Suprapubic skin (tissue), 4 donors: ENCODE measurements around the gene ROBO1. TPM values are rescaled to one million over a fixed set of nuclear protein-coding genes. Genes with fewer than 3 reads are reported as not detected.
"Not testable (repeated sequence)": the region's sequence is repeated elsewhere in the genome, so short reads cannot be mapped to it uniquely, and the experiment has no call there.

ENCODE experiments used
- DNase-seq, 2 donors: peaks; one replicate each; pipeline ENCODE4 v3.0.0-alpha.2; 2019; ENCODE audit warnings: low spot score in 2 of 2
- H3K27ac ChIP-seq: fragments of 200-600 bp; sonication (generic); one replicate; pipeline ENCODE4 v1.5.1; 2019
- H3K27me3 ChIP-seq: fragments of 200-600 bp; sonication (generic); one replicate; pipeline ENCODE4 v1.5.1; 2019
- H3K36me3 ChIP-seq: fragments of 200-600 bp; sonication (generic); one replicate; pipeline ENCODE4 v1.5.1; 2019
- H3K4me1 ChIP-seq: fragments of 200-600 bp; sonication (generic); one replicate; pipeline ENCODE4 v1.5.1; 2019
- H3K4me3 ChIP-seq: fragments of 200-600 bp; sonication (generic); one replicate; pipeline ENCODE4 v1.5.1; 2019; ENCODE audit warnings: mild to moderate bottlenecking
- H3K9me3 ChIP-seq: fragments of 200-600 bp; sonication (generic); one replicate; pipeline ENCODE4 v1.5.1; 2019
- EP300 ChIP-seq: sonication (generic); formaldehyde crosslinking; IDR thresholded peaks from one replicate; pipeline ENCODE4 v1.6.1; 2017; ENCODE audit warnings: antibody characterized with exemption
- POLR2A ChIP-seq, 2 donors: fragments of 450-650 bp; IDR thresholded peaks; one replicate each; pipeline ENCODE4 v1.6.1; 2017; ENCODE audit warnings: antibody characterized with exemption in 2 of 2, mild to moderate bottlenecking in 2 of 2, moderate library complexity in 2 of 2
- POLR2AphosphoS5 ChIP-seq, 3 donors: sonication (generic); formaldehyde crosslinking; IDR thresholded peaks; one replicate each; pipeline ENCODE4 v1.6.1; 2017; ENCODE audit warnings: antibody characterized with exemption in 3 of 3
- WGBS: methylation state at CpG from one replicate; pipeline ENCODE4 v1.1.5; 2018; 5-methylcytosine and 5-hydroxymethylcytosine counted together
- total RNA-seq, 4 donors: library from RNA; depleted of rRNA; stranded (reverse); fragments of >200 nt; gene quantifications; one replicate each; pipeline ENCODE4 v1.1.0, GENCODE V29; 2016
- TF ChIP-seq, protein P1 (sequence below), 2 donors: fragments of 200-600 bp in 1 of 2; fragments of 450-650 bp in 1 of 2; sonication (generic) in 1 of 2; IDR thresholded peaks; one replicate each; pipeline ENCODE4 v1.5.1; 2016 to 2019; ENCODE audit warnings: antibody characterized with exemption in 2 of 2, mild to moderate bottlenecking in 1 of 2, moderate library complexity in 1 of 2

The ROBO1 gene
- total RNA-seq, 4 donors from 2014 or later: 67.7 to 80.3 (median 71.3) TPM

DNA sequence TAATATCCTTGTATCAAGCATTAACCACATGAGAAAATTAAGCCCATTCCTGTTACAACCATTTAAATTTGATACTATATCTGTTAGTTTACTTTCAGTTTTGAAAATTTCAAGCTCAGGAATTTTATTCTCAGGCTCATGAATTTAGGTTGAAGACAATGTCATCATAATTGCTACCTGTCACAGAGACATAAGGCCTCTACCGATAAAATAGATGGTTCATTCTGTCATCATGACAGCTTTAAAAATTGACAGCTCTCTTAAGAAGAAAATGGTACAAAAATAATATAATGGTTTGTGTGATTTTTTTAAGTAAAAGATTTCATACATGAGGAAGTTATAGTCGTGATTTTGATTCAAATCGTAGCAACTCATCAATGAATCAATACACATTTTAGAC lies 1003.2 kb downstream of the ROBO1 start:
- TF ChIP-seq POLR2A (IDR thresholded peaks at IDR 0.05): no peak
- TF ChIP-seq, protein P1, sequence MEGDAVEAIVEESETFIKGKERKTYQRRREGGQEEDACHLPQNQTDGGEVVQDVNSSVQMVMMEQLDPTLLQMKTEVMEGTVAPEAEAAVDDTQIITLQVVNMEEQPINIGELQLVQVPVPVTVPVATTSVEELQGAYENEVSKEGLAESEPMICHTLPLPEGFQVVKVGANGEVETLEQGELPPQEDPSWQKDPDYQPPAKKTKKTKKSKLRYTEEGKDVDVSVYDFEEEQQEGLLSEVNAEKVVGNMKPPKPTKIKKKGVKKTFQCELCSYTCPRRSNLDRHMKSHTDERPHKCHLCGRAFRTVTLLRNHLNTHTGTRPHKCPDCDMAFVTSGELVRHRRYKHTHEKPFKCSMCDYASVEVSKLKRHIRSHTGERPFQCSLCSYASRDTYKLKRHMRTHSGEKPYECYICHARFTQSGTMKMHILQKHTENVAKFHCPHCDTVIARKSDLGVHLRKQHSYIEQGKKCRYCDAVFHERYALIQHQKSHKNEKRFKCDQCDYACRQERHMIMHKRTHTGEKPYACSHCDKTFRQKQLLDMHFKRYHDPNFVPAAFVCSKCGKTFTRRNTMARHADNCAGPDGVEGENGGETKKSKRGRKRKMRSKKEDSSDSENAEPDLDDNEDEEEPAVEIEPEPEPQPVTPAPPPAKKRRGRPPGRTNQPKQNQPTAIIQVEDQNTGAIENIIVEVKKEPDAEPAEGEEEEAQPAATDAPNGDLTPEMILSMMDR (IDR thresholded peaks at IDR 0.05): no peak
- TF ChIP-seq EP300: no peak
- no peak for TF ChIP-seq POLR2AphosphoS5 (IDR thresholded peaks at IDR 0.05)
- 92% methylated on average over 3 of the region's 3 CpGs for WGBS

GRCh38 chr3:78762121-78762520 lies 1005.7 kb downstream of the ROBO1 start:
- WGBS: 85% methylated on average over 1 of the region's 1 CpG
- Histone ChIP-seq H3K27ac (no peak overlapping the region), H3K27me3 (no peaks in the 10 kb centered on the region), H3K4me1 (peaks cover 6% of the 10 kb centered on the region), H3K9me3 (no peaks in the 10 kb centered on the region), H3K36me3 (no peaks in the 10 kb centered on the region), H3K4me3 (no peak overlapping the region)
- DNase-seq: no peak
- no peak for TF ChIP-seq POLR2AphosphoS5 (IDR thresholded peaks at IDR 0.05)

More for the DNA sequence above, 1003.2 kb downstream of the ROBO1 start:
- Histone ChIP-seq H3K9me3 (no peaks in the 10 kb centered on the region), H3K27me3 (no peaks in the 10 kb centered on the region), H3K27ac (no peak overlapping the region), H3K4me1 (peaks cover 6% of the 10 kb centered on the region), H3K4me3 (no peak overlapping the region), H3K36me3 (no peaks in the 10 kb centered on the region)
- no peak for DNase-seq

GRCh38 chr3:78761126-78761525 lies 1006.7 kb downstream of the ROBO1 start:
- 44% methylated on average over 2 of the region's 2 CpGs for WGBS
- Histone ChIP-seq H3K36me3 (no peaks in the 10 kb centered on the region), H3K27me3 (no peaks in the 10 kb centered on the region), H3K9me3 (no peaks in the 10 kb centered on the region), H3K27ac (no peak overlapping the region), H3K4me3 (no peak overlapping the region), H3K4me1 (peaks cover 6% of the 10 kb centered on the region)
- TF ChIP-seq, protein P1 (IDR thresholded peaks at IDR 0.05): no peak
- TF ChIP-seq POLR2A (IDR thresholded peaks at IDR 0.05) (no peak), EP300 (no peak), POLR2AphosphoS5 (IDR thresholded peaks at IDR 0.05) (no peak)
- DNase-seq: no peak

DNA sequence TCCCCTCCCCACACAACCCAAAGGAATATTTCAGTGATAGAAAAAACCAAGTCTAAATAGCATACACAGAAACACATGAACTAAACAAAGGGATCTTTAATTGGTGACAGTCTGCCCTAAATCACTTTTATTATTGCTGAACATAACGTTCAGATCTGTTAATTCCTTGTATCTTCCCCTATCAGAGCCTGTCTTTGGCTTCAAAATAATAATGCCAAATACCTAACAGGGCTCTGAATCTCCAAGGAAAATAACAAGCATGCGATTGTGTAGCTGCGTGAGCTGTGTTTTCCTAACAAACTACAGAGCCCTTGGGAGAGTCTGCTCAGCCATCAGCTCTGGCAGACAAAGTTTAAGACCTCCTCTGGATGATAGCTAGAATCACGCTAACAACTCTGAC lies 1010.1 kb downstream of the ROBO1 start:
- DNase-seq: no peak
- no peaks in the 10 kb centered on the region for H3K27me3 ChIP-seq
- no peaks in the 10 kb centered on the region for H3K9me3 ChIP-seq
- H3K36me3 ChIP-seq: no peaks in the 10 kb centered on the region
- 51% methylated on average over 4 of the region's 4 CpGs for WGBS
- no peak for TF ChIP-seq POLR2A (IDR thresholded peaks at IDR 0.05)
- TF ChIP-seq EP300: no peak
- no peak for TF ChIP-seq POLR2AphosphoS5 (IDR thresholded peaks at IDR 0.05)
- TF ChIP-seq, protein P1 (IDR thresholded peaks at IDR 0.05): no peak
- no peak overlapping the region for H3K4me3 ChIP-seq
- H3K4me1 ChIP-seq: peaks cover 12% of the 10 kb centered on the region
- peak overlapping the region; percentile 0 for H3K27ac ChIP-seq

DNA sequence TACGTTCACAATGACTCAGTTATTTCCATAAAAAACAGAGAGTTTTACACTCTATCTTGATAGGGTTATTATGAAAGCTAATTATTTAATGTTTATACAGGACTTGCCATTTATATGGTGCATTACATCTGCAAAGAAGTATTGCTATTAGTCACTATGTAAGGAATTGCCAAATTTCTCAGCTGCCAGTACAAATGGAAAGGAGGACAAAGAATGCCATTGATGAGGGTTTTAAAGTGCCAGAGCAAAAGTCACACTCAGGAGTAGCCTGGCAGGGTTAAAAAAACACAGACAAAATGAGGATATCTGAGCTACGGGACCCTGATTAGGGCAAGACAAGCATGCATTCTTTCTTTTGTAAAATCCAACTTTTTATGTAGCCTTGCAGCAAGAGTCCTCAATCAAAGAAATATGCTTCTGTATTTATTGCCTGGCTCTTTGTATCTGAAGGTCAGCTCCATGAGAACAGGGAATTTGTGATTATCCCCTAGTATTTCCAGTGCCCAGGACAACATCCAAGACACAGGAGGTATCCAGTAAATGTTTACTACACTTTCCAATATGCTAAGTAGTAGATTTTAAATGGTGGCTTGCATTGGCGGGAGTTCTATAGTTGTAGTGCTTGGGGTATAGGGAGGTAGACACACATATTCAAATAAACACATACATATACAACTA lies 1013.6 kb downstream of the ROBO1 start:
- no peak for DNase-seq
- WGBS: 45% methylated on average over 3 of the region's 3 CpGs
- no peak for TF ChIP-seq POLR2AphosphoS5 (IDR thresholded peaks at IDR 0.05)
- TF ChIP-seq EP300: no peak
- TF ChIP-seq, protein P1 (IDR thresholded peaks at IDR 0.05): no peak
- TF ChIP-seq POLR2A (IDR thresholded peaks at IDR 0.05): no peak
- H3K9me3 ChIP-seq: no peaks in the 10 kb centered on the region
- no peak overlapping the region for H3K4me3 ChIP-seq
- peaks cover 12% of the 10 kb centered on the region for H3K4me1 ChIP-seq
- no peaks in the 10 kb centered on the region for H3K27me3 ChIP-seq
- H3K27ac ChIP-seq: no peak overlapping the region
- H3K36me3 ChIP-seq: no peaks in the 10 kb centered on the region

DNA sequence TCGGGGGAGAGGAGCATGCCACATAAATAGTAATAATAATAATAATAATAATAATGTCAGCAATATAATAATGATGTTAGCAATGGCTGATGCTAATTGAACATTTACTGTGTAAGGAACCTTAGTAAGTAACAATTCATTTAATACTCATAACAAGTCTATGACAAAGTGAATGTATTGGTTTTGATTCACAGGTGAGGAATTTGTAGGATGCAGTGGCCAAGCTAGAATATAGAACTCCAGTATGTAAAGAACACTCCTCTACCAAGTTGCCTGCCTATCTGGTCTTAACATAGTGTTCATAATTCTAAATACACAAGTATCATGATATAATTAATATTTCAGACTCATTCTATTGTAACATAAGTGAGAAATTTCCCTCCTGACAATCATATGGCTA lies 1016.5 kb downstream of the ROBO1 start:
- Histone ChIP-seq H3K4me3 (no peak overlapping the region), H3K9me3 (no peaks in the 10 kb centered on the region), H3K36me3 (no peaks in the 10 kb centered on the region), H3K4me1 (peaks cover 12% of the 10 kb centered on the region), H3K27ac (no peak overlapping the region), H3K27me3 (no peaks in the 10 kb centered on the region)
- DNase-seq: no peak
- TF ChIP-seq POLR2AphosphoS5 (IDR thresholded peaks at IDR 0.05) (no peak), POLR2A (IDR thresholded peaks at IDR 0.05) (no peak), EP300 (no peak)
- TF ChIP-seq, protein P1 (IDR thresholded peaks at IDR 0.05): no peak
- 88% methylated on average over 1 of the region's 1 CpG for WGBS

DNA sequence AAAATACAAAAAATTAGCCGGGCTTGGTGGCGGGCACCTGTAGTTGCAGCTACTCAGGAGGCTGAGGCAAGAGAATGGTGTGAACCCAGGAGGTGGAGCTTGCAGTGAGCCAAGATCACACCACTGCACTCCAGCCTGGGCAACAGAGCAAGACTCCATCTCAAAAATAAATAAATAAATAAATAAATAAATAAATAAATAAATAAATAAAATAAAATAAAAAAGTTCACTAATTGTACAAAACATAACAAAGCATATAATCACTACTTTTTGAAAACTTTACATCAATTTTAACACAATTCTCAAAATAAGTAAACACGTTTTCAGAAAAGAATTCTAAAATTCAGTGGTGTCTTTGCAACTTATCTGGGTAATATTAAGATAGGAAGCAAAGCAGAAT lies 1017.5 kb downstream of the ROBO1 start:
- peaks cover 12% of the 10 kb centered on the region for H3K4me1 ChIP-seq
- 84% methylated on average over 3 of the region's 3 CpGs for WGBS

More for the DNA sequence above, 1017.5 kb downstream of the ROBO1 start:
- H3K27me3 ChIP-seq, H3K36me3 ChIP-seq, H3K27ac ChIP-seq, DNase-seq, H3K4me3 ChIP-seq, H3K9me3 ChIP-seq: not testable (repeated sequence)
